ENCODE results near the gene LSM4.

The LSM4 gene

GRCh38 chr19:18322318-18322758 is 538 bp downstream of the LSM4 start:
- peaks cover 56 to 66% (median 64%) of the 10 kb centered on the region in 10 experiments for H3K4me1 ChIP-seq
- H3K9ac ChIP-seq, result peak overlapping the region; percentile 82 to 98 (median 92)
- H3K4me2 ChIP-seq, result peak overlapping the region; percentile 88 to 100 (median 97)
- peaks cover 0 to 19% (median 6%) of the 10 kb centered on the region in 11 experiments; a peak in 6 of 22 replicates for H3K36me3 ChIP-seq
- no peaks in the 10 kb centered on the region for H3K9me3 ChIP-seq (replicated peaks in 1 of 11)
- no peak for TF ChIP-seq Cebpa-rat (IDR thresholded peaks at IDR 0.05)
- H4K20me1 ChIP-seq, result no peaks in the 10 kb centered on the region
- H3K27me3 ChIP-seq, result no peaks in the 10 kb centered on the region
- peak overlapping the region; percentile 68 to 91 (median 84) for H3K4me3 ChIP-seq
- H3K27ac ChIP-seq, result peak overlapping the region; percentile 62 to 99 (median 96); a peak in 21 of 22 replicates

GRCh38 chr19:18321734-18322102 is 1.2 kb downstream of the LSM4 start:
- H3K9me3 ChIP-seq (replicated peaks in 1 of 11), result no peaks in the 10 kb centered on the region
- H3K9ac ChIP-seq, result peak overlapping the region; percentile 82 to 98 (median 92)
- no peaks in the 10 kb centered on the region for H4K20me1 ChIP-seq
- peak overlapping the region; percentile 62 to 99 (median 96); a peak in 21 of 22 replicates for H3K27ac ChIP-seq
- H3K4me1 ChIP-seq, result peaks cover 62 to 72% (median 70%) of the 10 kb centered on the region in 10 experiments
- H3K36me3 ChIP-seq, result peaks cover 0 to 19% (median 6%) of the 10 kb centered on the region in 11 experiments; a peak in 6 of 22 replicates
- peak overlapping the region; percentile 88 to 100 (median 97) for H3K4me2 ChIP-seq
- H3K4me3 ChIP-seq, result peak overlapping the region; percentile 68 to 91 (median 84)
- no peaks in the 10 kb centered on the region for H3K27me3 ChIP-seq
- TF ChIP-seq Cebpa-rat (IDR thresholded peaks at IDR 0.05), result peak in 3 of 11 experiments; percentile 52 to 85 (median 69); a peak in 6 of 22 replicates

GRCh38 chr19:18320865-18321733 is 1.8 kb downstream of the LSM4 start:
- Histone ChIP-seq H3K27ac (peak overlapping the region; percentile 62 to 99 (median 96); a peak in 21 of 22 replicates), H3K4me3 (peak overlapping the region; percentile 68 to 91 (median 84); a peak in 18 of 20 replicates), H3K9ac (peak overlapping the region; percentile 82 to 98 (median 92)), H3K9me3 (replicated peaks in 1 of 11) (no peaks in the 10 kb centered on the region), H4K20me1 (no peaks in the 10 kb centered on the region), H3K36me3 (peaks cover 0 to 19% (median 6%) of the 10 kb centered on the region in 11 experiments; a peak in 6 of 22 replicates), H3K4me1 (peaks cover 68 to 78% (median 76%) of the 10 kb centered on the region in 10 experiments), H3K4me2 (peak overlapping the region; percentile 88 to 100 (median 97)), H3K27me3 (no peaks in the 10 kb centered on the region)
- TF ChIP-seq Cebpa-rat (IDR thresholded peaks at IDR 0.05), result no peak

DNA sequence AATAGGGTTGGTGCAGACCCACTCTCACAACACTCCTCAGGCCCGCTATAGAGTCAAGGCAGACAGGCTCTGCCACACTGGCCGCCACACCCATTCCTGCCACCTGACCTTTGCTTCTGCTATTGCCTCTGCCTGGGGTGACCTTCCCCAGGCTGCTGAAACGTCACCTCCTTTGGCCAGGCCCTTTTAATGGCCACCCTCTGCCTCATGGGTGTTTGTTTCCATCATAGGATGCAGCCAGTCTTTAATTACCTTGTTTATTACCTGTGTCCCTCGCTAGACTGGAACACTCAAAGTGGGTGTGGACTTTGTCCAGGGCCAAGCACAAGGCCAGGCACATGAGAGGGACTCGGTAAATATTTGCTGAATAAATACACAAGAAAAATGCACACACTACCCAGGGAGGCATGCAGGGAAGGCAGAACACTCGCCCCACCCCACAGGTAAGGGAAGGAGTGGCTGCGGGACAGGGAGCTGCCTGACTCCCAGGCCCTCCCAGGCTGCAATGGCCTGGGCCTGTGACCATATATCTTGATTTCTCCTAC is 3.2 kb downstream of the LSM4 start:
- peak overlapping the region; percentile 82 to 98 (median 92); a peak in 20 of 22 replicates for H3K9ac ChIP-seq
- no peaks in the 10 kb centered on the region for H3K27me3 ChIP-seq
- no peak for TF ChIP-seq Cebpa-rat (IDR thresholded peaks at IDR 0.05)
- peak overlapping the region; percentile 29 to 99 (median 96); a peak in 21 of 22 replicates for H3K27ac ChIP-seq
- peak overlapping the region; percentile 88 to 100 (median 97) for H3K4me2 ChIP-seq
- no peaks in the 10 kb centered on the region for H3K9me3 ChIP-seq (replicated peaks in 1 of 11)
- peaks cover 73 to 90% (median 88%) of the 10 kb centered on the region in 10 experiments for H3K4me1 ChIP-seq
- peaks cover under 1 to 33% (median 13%) of the 10 kb centered on the region in 11 experiments; a peak in 18 of 22 replicates for H3K36me3 ChIP-seq
- no peaks in the 10 kb centered on the region for H4K20me1 ChIP-seq
- peak overlapping the region in 2 of 10 experiments; percentile 9 to 16; a peak in 2 of 20 replicates for H3K4me3 ChIP-seq

DNA sequence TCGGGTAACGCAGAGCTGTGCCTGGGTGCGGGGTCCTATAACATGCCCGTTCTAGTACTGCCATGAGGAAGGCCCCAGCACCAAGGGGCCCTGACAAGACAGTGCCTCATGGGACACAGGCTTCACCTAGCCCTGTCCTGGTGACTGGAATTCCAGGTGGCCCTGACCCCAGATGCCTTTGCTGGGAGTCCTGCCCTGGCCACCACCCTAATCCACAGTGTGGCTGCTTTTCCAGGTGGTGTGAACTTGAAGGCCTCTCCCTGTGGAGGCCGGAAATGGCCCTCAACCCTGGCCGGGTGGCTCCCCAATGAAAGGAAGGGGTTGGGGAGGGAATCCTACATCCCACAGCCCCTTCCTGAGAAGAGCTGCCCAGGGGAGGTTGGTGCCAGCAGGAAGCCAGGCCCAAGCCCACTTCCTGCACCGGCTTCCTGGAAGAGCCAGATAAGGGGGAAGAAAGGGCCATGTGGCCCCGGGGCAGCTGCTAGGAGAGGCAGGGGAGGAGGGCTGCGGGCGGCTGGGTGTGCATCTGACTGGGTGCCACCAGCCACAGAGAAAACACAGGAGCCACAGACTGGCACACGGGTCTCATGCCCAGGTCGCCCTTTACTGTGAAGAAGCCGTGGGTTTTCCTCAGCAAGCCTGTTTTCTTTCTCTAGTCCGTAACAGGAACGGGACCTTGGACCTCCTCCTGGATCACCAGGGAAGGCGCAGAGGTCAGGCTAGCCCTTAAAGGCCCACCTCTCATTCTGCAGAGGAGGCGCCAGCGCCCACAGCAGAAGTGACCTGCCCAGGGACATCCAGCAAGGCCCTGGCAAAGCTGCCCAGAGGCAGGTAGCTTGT is 4.7 kb downstream of the LSM4 start:
- Histone ChIP-seq H3K9me3 (replicated peaks in 1 of 11) (no peaks in the 10 kb centered on the region), H3K36me3 (peaks cover 11 to 48% (median 28%) of the 10 kb centered on the region in 11 experiments), H3K4me1 (peaks cover 66 to 78% (median 76%) of the 10 kb centered on the region in 10 experiments), H4K20me1 (no peaks in the 10 kb centered on the region), H3K9ac (peak overlapping the region; percentile 68 to 98 (median 92)), H3K27ac (peak overlapping the region; percentile 68 to 99 (median 96)), H3K4me2 (peak overlapping the region; percentile 88 to 100 (median 97)), H3K4me3 (peak overlapping the region; percentile 5 to 61 (median 50); a peak in 16 of 20 replicates), H3K27me3 (no peaks in the 10 kb centered on the region)
- no peak for TF ChIP-seq Cebpa-rat (IDR thresholded peaks at IDR 0.05)

DNA sequence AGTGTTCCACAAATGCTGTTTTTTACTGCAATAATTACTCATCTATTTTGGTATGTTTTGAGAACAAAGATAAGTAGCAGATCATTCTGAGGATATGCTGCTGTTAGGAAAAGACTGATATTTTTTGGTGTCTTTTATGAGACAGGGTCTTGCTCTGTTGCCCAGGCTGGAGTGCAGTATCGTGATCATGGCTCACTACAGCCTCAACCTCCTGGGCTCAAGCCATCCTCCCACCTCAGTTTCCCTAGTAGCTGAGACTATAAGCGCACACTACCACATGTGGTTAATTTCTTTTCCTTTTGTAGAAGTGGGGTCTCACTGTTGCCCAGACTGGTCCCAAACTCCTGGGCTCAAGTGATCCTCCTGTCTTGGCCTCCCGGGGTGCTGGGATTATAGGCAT is 9.5 kb downstream of the LSM4 start:
- H3K4me2 ChIP-seq, result no peak overlapping the region
- no peak overlapping the region for H3K4me3 ChIP-seq
- peak overlapping the region in 7 of 11 experiments; percentile 1 to 56 (median 32); a peak in 8 of 22 replicates for H3K27ac ChIP-seq
- H3K9me3 ChIP-seq (replicated peaks in 1 of 11), result no peaks in the 10 kb centered on the region
- TF ChIP-seq Cebpa-rat (IDR thresholded peaks at IDR 0.05), result no peak
- H3K4me1 ChIP-seq, result peaks cover 40 to 67% (median 48%) of the 10 kb centered on the region in 10 experiments
- peak overlapping the region in 4 of 11 experiments; percentile 38 to 41 (median 41); a peak in 6 of 22 replicates for H3K9ac ChIP-seq
- H3K27me3 ChIP-seq, result no peaks in the 10 kb centered on the region
- peaks cover 54 to 77% (median 71%) of the 10 kb centered on the region in 11 experiments for H3K36me3 ChIP-seq
- H4K20me1 ChIP-seq, result peaks cover 0 to 13% (median 0%) of the 10 kb centered on the region in 11 experiments; a peak in 3 of 22 replicates

DNA sequence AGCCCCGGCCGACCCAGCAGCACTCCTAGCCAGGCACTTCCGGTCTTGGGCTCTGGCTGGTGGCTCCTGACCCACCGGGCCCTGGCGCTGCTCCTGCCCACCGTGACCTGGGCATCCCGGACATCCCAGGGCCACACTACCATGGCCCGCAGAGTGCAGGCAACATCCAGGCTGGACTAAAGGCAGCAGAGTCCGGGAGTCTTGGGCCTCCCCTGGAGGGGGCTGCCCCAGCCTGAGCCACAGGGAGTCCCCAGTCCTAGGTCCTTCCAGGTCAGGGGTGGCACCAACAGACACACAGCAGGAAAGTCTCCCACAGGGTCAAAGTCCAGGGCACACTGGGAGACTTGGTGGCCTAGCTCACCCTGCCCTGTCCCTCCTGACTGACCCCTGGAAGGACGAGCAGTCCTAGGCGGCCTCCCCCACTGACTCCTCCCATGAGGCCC is 10.8 kb downstream of the LSM4 start:
- no peaks in the 10 kb centered on the region for H3K27me3 ChIP-seq
- peaks cover 0 to 13% (median 0%) of the 10 kb centered on the region in 11 experiments; a peak in 3 of 22 replicates for H4K20me1 ChIP-seq
- no peak overlapping the region for H3K4me3 ChIP-seq
- no peaks in the 10 kb centered on the region for H3K9me3 ChIP-seq (replicated peaks in 1 of 11)
- peaks cover 54 to 88% (median 73%) of the 10 kb centered on the region in 11 experiments for H3K36me3 ChIP-seq
- no peak overlapping the region for H3K4me2 ChIP-seq
- H3K4me1 ChIP-seq, result peaks cover 40 to 67% (median 48%) of the 10 kb centered on the region in 10 experiments
- peak overlapping the region in 5 of 11 experiments; percentile 23 to 39 (median 33); a peak in 4 of 22 replicates for H3K9ac ChIP-seq
- peak overlapping the region in 5 of 11 experiments; percentile 31 to 56 (median 32); a peak in 11 of 22 replicates for H3K27ac ChIP-seq
- no peak for TF ChIP-seq Cebpa-rat (IDR thresholded peaks at IDR 0.05)
